Measurements from ENCODE around the gene ABHD8. TPM values are rescaled to one million over a fixed set of nuclear protein-coding genes. Genes with fewer than 3 reads are reported as not detected.

The ABHD8 gene
- total RNA-seq, 1 experiment from 2014 or later, result 25.9 TPM

DNA sequence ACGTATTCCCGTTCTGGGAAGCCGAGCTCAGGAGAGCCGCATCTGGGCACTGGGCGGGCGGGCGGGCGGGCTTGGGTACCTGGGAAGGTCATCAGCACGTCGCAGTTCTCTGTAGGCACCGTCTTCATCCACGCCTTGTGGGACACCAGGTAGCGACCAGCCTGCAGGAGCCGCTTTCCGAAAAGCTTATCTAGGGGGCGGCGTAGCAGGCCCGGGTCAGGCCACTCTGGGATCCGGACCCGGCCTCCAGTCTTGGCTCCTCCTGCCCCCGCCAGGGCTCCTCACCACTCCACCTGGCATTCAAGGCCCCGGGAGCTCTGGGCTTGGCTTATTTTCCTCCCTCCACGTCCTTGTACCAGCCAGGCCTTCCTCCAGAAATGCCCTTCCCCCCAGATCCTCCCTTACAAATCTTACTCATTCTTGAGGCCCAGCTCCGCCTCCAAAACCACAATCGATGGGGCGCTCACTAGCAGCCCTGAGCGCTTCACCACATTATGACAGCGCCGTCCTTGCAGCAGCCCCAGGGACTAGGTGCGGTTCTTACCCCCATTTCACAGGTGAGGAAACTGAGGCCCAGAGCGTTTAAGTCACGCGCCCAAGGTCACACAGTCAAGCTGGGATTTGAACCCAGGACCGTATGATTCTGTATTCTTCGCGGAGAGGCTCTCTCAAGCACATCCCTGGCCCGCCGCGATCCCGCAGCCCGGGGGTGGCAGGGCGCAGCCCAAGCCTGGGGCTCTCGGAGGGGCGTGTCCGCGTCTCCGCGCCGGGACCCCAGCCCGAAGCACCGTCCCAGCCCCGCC lies 30.6 kb upstream of the ABHD8 start:
- DNase-seq (ENCODE audit: low read depth), result peak; percentile 70

DNA sequence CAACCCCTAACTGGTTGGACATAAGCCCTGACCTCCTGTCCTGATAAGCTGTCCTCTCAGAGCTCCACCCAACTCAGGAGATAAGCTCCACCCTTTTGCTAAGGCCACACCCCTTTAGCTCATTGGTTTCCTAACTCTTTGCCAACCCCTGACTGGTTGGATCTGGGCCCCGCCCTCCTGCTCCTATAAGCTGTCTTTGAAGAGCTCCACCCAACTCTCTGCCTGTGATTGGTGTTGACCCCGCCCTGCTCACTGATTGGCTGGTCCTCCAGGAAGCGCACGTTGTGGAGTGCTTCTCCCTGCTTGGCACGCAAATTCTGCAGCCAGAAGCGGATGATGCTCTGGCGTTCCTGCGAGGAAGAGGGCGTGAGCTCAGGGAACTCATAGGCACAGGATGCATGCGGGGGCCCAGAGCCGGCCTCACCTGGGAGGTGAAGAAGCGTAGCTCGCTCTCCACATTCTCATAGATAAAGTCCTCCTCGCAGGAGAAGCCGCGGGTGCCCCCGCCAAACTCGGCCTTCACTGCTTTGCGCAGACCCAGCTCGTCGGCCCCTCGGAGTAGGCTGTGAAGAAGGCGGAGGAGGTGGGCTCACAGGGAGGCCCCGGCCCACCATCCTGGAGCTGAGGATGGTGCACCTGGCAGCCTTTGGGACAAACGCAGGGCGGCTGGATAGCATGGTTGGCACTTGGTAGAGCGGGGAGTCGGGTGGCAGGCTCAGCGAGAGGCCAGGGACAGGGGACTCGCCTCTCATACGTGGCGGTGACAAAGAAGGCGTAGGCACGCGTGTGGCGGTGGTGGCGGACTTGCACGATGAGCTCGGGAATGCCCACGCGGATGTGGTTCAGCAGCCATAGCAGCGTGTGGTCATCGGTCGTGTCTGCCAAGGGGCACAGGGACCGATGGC lies 29.7 kb upstream of the ABHD8 start:
- peak; percentile 63 for DNase-seq (ENCODE audit: low read depth)

DNA sequence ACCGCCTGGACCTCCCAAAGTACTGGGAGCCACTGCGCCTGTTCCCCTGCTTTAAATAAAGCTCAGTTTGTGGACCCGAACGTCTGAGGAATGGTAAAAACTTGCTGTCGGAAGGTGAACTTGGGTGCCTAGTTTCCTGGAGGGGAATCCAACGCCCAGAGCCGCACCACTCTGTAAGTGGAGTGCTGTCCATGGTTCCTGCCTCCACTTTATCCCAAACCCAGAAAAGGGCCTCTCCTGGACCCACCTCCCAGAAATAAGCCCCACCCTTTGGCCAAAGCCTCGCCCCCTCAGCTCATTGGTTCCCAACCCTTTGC lies 29.1 kb upstream of the ABHD8 start:
- DNase-seq (ENCODE audit: low read depth), result no peak

DNA sequence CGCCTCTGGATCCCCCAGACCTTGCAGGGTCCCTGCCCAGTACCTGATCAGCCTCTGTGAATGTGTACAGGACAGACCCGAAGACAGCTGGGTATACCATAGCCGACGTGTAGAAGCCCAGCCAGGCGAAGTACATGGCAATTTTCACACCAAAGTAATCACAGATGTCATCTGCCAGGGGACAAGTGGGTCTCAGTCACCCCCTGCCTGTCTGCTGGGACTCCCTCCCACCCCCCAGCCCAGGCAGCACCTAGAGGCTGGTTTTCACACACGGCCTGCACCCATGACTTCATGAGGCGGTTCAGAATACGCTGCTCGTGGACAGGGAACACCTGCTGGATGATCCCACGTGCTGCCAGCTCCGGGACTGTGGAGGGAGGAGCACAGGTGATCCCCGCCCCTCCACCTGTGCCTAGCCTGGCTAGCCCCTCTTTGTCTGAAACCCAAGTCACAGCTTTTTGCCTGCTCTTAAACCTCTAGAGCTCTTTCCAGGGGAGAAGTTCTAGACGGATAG lies 27.9 kb upstream of the ABHD8 start:
- DNase-seq (ENCODE audit: low read depth), result no peak

DNA sequence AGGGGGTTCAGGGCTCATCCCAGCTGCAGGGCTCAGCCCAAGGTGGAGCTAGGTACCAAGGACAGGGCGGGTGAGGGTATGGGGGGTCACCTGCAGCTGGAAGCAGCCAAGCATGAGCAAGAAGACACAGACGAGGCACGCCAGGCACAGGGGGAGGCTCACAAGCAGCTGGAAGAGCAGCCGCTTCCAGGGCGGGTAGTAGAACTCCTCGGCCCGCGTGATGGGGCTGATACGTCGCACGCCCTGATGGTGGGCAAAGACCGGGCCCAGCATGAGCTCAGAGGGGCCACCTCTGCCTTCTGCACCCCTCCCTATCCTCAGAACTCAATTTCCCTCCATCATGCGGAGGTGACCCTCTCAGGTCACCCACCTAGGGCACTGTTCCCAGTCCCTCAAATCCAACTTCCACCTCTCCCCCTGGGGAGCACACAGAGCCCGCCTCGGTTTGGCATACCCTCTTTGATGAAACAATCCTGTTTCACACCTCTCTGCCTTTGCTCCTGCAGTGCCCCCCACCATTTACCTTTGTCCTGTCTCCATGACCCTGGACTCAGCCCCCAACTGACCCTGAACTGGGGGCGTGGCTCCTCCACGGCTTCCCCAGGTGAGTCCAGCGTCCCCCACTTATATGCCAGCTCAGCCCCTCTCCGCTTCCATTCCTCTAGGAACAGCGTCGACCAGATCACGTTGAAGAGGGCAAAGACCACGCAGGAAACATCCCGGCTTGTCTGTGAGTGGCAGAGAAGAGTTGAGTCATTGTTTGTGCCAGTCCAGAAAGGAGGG lies 27.2 kb upstream of the ABHD8 start:
- no peak for DNase-seq (ENCODE audit: low read depth)

DNA sequence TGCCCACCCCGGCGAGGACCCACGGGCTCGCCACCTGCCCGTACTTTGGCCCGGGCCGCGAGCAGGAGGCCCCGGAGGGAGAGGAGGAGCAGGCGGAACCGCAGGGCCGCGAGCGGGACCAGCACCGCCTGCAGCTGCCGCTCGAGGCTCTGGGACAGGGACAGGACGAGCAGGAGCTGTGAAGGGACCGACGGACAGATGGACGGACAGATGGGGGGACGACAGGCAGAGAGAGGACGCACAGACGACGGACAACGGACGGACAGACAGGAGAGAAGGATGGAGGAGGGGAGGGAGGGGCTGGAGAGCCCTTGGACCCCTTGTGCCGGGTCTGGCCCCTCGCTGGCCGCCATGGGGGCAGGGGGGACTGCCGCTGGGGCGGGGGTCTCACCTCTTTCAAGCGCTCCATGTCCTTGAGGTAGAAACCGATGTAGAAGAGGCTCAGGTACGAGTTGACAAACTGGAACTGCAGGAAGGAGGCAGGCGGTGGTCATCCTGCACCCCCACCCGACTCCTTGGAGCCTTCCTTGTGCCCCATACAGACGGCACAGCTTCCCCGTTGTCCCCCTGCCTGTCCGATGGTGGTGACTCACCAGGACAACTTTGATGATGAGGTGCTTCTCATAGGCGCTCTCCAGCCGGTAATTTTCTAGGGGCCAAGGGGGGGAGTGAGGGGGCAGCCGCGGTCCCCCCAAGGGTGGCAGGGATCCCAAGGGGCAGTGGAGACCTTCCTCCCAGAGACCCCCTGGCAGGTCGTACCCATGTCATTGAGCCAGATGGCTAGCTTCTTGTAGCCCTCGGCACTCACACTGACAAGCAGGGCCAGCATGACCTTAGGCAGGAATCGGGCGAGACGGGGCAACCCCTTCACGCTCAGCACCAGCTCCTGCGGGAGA lies 26.4 kb upstream of the ABHD8 start:
- no peak for DNase-seq (ENCODE audit: low read depth)

DNA sequence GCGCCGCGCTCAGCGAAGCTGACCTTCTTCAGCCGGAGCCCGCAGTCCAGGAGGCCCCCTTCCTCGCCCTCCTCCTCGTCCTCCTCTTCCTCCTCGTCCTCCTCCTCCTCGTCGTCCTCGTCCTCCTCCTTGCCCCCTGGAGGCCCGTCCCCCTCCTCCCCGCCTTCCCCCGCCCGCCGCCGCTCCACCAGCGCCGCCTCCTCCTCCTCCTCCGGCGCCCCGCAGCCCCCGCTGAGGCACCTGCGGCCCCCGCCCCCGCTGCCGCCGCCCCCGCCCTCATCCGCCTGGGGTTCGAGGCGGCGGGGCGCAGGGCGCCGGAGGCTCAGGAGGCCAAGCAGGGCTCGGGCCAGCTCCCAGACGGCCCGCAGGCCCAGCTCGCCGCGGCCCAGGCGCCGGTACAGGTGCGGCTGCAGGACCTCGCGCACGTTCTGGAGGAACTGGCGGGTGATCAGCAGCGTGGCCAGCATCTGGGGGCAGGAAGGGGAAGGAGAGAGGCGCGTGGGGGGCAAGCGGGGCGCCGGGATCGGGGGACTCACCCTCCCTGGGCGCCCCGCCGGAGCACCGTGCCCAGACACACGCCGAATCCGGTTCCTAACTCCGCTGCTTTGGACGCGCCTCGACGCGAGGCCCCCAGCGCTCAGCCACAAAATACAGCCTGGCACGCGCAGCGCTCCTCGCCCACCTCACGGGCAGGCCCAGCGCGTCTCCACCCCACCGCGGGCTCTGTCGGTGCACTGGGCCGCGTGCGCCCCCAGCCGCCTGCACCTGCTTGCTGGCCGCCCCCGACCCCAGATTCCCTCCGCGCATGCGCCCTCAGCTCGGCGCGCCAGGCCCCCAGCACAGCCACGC lies 25.5 kb upstream of the ABHD8 start:
- DNase-seq (ENCODE audit: low read depth), result no peak

DNA sequence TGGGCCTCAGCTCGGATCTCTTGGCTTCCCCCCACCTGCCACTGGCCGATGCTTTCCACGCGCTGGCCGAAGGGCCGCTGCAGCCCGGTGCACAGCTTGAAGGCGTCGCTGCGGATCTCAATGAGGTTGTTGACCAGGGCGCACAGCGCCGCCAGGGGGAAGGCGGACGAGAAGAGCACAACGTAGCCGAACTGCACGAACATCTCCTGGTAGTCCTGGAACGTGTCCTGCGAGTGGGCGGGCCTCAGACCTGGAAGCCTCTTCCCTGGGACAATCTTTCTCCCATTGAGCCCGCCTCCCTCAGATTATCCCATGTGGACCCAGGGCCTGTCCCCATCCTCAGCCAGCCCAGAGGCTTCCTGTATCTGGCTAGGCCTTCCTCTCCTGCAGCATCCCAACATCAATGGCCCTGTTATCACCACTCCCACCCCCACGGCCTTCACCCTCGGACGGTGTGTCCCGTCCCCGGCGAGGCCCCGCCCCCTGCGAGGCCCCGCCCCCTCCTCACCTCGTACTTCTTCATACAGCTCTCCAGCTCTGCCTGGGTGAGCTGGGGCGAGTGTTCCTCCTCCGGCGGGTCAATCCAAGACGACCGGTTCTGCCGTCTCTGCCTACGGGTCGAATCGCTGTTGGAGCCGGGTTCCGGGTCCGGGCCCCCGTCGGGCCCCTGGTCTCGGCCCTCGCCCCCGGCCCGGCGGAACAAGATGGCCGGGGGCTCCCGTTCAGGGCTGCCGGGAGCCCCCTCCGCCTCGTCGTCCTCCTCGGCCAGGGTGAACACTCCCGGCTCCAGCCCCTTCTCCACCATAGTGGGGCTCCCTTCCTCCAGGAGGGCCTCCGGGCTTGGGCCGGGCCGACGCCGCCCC lies 24.7 kb upstream of the ABHD8 start:
- no peak for DNase-seq (ENCODE audit: low read depth)

DNA sequence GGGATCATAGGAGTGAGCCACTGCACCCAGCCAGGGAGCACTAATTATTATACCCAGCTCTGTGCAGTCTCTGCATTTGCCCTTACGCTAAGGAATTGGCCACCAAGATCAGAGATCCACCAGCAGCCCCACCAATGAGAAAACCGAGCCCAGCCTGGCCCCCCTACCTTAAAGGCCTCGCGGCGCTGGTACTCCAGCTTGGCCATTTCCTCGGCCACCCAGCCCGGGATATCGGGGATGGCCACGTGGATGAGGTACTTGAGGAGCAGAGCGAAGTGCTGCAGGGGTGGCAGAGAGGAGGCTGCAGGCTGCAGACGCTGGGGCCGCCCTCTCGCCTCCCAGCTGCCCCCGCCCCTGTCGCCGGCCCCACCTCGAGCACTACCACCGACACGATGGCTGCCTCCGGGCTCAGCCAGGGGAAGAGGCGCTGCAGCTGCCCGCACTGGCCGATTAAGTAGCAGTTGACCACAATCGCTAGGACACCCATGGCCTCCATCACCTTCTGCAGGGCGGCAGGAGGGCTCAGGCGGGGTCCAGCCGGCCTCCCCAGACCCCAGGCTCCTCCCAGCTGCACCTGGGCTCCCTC lies 23.9 kb upstream of the ABHD8 start:
- DNase-seq (ENCODE audit: low read depth), result no peak

DNA sequence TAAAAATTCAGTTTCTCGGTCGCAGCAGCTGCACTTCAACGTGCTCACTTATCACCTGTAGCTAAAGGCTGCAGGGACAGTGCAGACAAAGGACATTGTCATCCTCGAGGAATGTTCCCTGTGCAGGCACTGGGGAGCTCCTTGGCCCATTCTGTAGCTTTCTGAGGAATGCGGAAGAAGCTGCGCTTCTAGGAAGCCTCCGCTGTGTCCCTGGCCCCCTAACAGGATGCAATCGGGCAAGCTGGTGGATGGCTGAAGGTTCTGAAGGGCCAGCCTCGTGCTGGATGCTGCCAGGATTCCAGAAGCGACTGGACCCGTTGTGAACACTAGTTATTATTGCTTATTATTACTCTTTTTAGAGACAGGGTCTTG lies 23.4 kb upstream of the ABHD8 start:
- DNase-seq (ENCODE audit: low read depth), result no peak

DNA sequence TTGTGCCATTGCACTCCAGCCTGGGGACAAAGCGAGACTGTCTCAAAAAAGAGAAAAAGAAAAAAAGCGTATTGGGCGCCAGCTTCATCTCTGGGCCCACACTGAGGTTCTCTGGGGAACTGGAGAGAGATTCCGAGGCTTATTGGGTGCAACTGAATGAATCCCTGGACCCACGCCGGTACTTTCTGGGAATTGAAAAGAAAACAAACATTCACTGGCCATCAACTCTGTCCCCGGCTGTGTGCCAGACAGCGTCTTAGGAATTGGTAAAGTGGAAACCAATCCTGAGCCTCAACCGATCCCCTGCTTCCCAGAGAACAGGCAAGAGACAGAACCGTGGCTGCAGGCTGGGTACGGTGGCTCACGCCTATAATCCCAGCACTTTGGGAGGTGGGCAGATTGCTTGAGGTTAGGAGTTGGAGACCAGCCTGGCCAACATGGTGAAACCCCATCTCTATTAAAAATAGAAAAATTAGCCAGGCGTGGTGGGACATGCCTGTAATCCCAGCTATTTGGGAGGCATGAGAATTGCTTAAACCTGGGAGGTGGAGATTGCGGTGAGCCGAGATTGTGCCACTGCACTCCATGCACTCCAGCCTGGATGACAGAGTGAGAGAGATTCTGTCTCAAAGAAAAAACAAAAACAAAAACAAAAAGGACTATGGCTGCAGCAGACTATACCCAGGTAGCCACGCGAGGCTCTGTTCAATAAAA lies 22.8 kb upstream of the ABHD8 start:
- no peak for DNase-seq (ENCODE audit: low read depth)

DNA sequence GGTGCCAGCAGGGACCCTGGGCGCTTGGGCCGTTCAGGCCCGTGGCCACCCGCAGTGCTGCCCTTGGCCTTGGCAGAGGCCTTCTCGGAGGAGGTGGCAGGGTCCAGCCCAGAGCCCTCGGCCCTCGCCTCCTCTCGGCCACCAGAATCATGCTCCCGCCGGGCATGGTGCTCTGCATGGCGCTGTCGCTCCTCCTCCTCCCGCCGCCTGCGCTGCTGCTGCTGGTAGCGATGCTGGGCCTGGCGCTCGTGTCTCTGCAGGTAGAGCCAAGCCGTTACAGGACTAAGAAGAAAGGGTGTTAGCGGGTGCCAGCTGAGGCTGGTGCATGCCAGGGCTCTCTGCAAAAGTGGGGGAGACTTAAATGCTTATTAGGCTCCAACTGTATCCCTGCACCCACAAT lies 21.9 kb upstream of the ABHD8 start:
- DNase-seq (ENCODE audit: low read depth), result no peak

DNA sequence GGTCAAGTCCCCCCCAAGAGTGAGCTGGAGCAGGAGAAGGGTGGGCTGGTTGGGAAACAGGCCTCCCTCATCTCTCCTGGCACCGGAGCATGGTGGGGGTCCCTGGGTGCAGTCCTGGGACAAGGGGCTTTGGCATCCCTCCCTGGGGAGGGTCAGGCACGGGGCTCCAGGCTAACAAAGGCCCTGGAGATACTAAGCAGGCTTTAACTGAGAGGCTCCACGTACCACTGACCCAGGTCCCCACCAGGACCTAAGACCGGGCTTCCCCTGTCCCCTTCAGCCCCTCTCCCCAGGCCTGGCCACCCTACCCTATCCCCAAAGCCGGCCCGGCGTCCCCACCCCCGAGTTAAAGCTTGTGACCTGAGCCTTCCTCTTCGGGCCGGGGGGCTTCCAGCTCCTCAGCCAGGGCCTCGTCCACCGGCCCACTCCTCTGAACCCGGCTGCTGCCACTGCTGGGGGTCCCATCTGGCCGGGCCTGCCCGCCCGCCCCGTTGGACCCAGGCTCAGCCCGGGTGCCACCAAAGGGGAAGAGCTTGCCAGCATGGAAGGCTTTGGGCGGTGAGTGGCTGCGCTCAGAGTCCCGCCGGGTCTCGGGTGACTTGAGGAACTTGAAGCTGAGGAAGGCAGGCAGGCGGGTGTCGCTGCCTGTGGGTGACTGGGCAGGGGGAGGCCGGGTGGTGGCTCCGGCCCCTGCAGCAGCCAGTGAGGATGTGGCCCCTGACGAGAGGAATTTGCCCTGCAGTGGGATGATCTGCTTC lies 21.3 kb upstream of the ABHD8 start:
- DNase-seq (ENCODE audit: low read depth), result no peak

DNA sequence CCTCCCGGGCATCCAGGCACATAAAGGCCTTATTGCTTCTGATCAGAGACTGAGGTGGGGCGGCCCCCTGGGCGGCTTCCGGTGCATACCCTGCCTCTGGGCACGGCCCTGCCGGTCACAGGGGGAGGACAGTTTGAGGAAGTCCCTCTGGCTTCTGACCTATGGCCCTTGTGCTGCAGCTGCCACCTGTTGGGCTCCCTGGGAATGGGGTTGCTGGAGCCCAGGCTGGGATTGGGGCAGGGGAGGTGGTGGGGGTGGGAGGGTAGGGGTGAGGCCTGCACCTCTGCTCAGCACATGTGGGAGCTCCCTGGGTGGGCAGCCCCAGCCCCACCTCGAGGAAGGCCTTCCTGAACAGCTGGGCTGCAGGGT lies 20.7 kb upstream of the ABHD8 start:
- no peak for DNase-seq (ENCODE audit: low read depth)

DNA sequence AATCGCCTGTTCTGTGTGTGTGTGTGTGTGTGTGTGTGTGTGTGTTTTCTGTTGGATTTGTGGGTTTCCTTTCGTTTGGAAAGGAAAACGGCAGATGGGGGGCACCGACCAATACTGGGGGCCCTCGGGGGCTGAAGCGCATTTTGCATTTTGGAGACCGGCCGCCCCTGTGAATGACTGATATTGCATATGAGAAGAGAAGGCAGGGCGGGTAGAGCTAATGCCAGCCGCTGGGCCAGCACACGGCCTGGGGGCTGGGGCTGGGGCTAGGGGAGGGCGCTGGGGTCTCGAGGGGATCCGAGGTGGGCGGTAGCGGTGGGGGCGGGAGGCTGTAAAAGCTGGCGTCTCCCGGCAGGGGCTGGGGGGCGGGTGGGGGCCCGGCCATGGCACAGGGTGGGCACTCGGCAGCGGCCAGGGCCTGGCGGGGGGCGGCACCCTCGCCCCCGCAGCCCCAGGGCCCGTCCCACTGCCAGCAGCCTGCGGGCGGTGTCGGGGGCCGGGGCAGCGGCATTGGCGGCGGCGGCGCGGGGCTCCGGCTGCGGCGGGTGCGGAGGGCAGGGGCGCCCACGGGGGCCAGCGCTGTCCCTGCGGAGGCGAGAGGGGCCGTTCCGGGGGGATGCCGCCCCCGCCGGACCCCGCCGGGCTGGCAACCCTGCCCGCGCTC lies 20.2 kb upstream of the ABHD8 start:
- no peak for DNase-seq (ENCODE audit: low read depth)

DNA sequence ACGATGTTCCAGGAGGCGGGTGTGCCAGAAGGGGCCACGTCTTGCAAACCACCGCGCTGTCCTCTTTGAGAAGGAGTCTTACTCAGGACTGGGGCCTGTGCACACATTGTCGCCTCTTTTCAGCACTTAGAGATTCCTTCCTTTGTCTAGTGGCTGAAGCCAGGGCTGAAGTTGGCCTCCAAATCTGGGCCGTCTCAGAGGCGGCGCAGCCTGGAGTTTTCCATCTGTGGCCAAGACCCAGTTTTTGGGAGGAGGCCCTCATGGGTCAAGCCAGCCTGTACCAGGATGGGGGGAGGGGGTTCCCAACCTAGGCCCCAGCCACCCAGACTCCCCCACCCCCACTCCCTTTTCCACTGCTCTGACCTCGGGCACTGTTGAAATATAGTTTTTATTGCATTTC lies 19.6 kb upstream of the ABHD8 start:
- no peak for DNase-seq (ENCODE audit: low read depth)
